Epithelial cell of proximal tubule (primary cell): ENCODE measurements around the gene APBB1. TPM values are rescaled to one million over a fixed set of nuclear protein-coding genes. Genes with fewer than 3 reads are reported as not detected.

Source experiments
- DNase-seq: peaks from one replicate; pipeline ENCODE4 v3.0.0-alpha.2; 2011; ENCODE audit warnings: low read depth
- H3K4me3 ChIP-seq: 2 replicates; pipeline ENCODE4 v1.5.1; 2011; ENCODE audit warnings: low read depth, mild to moderate bottlenecking, low read length
- CTCF ChIP-seq: conservative IDR thresholded peaks from 2 replicates; pipeline ENCODE4 v1.5.1; 2012; ENCODE audit warnings: low read depth, mild to moderate bottlenecking, low read length
- total RNA-seq: library from RNA; depleted of rRNA; stranded (reverse); fragments of >200 nt; gene quantifications from 2 replicates; pipeline ENCODE4 v1.2.3, GENCODE V29; 2015

The APBB1 gene
- total RNA-seq, 1 donor from 2014 or later, result 24.7 TPM

GRCh38 chr11:6410695-6411430, 8.0 kb downstream of the APBB1 start:
- no peak for DNase-seq
- H3K4me3 ChIP-seq, result no peak overlapping the region
- no peak for TF ChIP-seq CTCF

- TF ChIP-seq CTCF, result no peak
- no peak for DNase-seq
- H3K4me3 ChIP-seq, result no peak overlapping the region
Measured at GRCh38 chr11:6406370-6406769, 12.5 kb downstream of the APBB1 start.

- no peak for TF ChIP-seq CTCF
- no peak for DNase-seq
Measured at GRCh38 chr11:6405846-6406245, 13.0 kb downstream of the APBB1 start.

GRCh38 chr11:6405052-6405667, 13.7 kb downstream of the APBB1 start:
- no peak for TF ChIP-seq CTCF
- H3K4me3 ChIP-seq, result no peak overlapping the region
- no peak for DNase-seq

More at GRCh38 chr11:6405846-6406245, 13.0 kb downstream of the APBB1 start:
- no peak overlapping the region for H3K4me3 ChIP-seq

GRCh38 chr11:6404342-6405051, 14.4 kb downstream of the APBB1 start:
- no peak for DNase-seq
- no peak overlapping the region for H3K4me3 ChIP-seq
- TF ChIP-seq CTCF, result no peak

- H3K4me3 ChIP-seq, result no peak overlapping the region
- no peak for DNase-seq
- no peak for TF ChIP-seq CTCF
Measured at GRCh38 chr11:6403539-6403938, 15.4 kb downstream of the APBB1 start.
